GM19351 (cell line): ENCODE data around the gene POU6F2.
"Not testable (repeated sequence)": the region's sequence is repeated elsewhere in the genome, so short reads cannot be mapped to it uniquely, and the experiment has no call there.

Source experiments
- ATAC-seq: cut with Tn5 transposase; IDR thresholded peaks from one replicate; pipeline ENCODE4 v1.9.1; 2021; ENCODE audit warnings: mild to moderate bottlenecking, moderate library complexity; ENCODE audit not compliant: unreplicated experiment

The POU6F2 gene

DNA sequence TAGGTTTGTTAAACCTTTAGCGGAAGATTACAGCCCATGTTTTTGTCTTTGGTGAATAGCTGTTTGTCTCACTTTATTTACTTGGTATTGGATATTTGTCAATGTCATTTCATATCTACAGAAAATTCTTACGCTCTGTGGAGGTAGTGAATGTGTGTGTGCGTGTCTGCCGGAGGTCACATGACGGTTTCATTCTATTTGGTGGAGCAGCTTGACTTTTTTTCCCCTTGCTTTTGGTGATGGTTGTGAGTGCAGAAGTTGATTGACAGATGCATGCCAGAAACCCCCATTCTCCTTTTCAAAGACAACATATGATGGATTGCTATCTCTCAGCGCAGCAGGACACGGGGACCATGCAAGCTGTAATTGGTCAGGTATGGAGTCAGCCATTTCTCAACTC lies at the start of gene POU6F2:
POU6F2 (plus strand) TSS at position 225 of the 400 bp plus-strand sequence; CDS start at position 270, 45 bp downstream.
- no peak for ATAC-seq

GRCh38 chr7:38928506-38928905 lies 49.2 kb upstream of the POU6F2 start:
- no peak for ATAC-seq

GRCh38 chr7:38929460-38930171 lies 48.1 kb upstream of the POU6F2 start:
- no peak for ATAC-seq

DNA sequence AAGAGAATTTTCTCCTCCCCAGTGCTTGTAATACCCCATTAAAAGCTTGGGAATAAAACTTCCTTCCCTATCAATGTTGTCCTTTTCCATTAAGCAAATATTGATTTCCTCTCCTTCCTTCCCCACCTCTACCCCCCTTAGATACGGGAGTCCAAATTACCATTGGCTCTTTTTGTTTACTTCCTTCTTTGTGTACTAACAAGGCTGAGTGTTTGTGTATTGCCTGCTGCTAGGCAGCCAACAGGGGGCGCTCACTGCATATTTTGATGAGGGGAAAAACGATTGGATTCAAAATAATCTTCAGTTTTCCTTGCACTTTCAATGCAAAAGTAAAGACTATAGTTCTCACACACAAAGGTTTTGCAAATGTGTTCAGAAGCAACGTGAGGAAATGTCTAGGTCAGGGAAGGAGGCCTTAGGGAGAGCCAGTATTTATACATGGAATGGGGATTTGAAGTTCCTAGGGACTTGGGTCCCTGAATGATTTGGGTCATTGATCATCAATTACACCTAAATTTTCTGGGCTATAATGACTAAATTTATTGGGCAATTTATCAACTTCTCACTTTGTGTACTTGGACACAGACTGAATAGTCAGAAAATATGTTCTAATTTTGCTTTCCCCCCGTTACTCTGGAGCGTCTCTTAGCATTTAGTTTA lies 45.1 kb upstream of the POU6F2 start:
- peak; percentile 89 for ATAC-seq

GRCh38 chr7:38934051-38934450 lies 43.7 kb upstream of the POU6F2 start:
- ATAC-seq = no peak

DNA sequence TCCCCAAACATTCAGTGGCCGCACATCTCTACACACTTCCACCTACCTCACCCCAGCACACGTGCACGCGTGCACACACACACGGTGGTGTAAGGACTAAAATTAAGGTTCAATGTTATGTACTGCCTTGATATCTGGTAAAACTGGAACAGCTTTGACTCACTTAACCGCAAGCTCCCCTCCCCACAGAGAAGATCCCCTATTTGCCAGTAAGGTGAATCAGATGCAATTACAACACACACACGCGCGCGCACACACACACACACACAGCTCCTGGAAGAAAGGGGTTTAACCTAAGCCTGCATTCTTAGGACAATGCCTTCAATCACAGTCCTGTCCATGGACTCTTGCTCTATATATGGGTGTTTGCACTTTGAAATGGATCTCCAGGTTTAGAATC lies 43.2 kb upstream of the POU6F2 start:
- ATAC-seq = no peak

- ATAC-seq = no peak
Observed at GRCh38 chr7:38936641-38937040, 41.1 kb upstream of the POU6F2 start.

GRCh38 chr7:38938001-38938485 lies 39.7 kb upstream of the POU6F2 start:
- no peak for ATAC-seq

DNA sequence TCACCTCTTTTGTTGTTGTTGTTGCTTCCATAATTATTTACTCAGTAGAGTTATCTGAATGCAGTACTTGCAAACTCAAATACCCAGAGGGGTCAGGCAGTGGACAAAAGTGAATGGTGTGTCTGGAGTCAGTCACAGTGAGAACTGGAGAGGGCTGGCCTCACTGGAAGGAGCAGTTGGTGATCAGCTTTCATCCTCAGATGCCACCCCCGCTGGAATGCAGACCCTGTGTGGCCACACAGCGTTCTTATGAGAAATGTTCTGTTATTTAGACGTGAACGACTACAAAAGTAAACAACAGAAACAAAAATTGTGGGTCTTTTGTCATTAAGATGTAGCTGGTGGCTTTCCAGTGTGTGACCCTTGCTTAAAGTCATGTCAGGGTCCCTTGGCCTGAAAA lies 39.1 kb upstream of the POU6F2 start:
- ATAC-seq = no peak

- no peak for ATAC-seq
Observed at GRCh38 chr7:38940774-38941173, 36.9 kb upstream of the POU6F2 start.

DNA sequence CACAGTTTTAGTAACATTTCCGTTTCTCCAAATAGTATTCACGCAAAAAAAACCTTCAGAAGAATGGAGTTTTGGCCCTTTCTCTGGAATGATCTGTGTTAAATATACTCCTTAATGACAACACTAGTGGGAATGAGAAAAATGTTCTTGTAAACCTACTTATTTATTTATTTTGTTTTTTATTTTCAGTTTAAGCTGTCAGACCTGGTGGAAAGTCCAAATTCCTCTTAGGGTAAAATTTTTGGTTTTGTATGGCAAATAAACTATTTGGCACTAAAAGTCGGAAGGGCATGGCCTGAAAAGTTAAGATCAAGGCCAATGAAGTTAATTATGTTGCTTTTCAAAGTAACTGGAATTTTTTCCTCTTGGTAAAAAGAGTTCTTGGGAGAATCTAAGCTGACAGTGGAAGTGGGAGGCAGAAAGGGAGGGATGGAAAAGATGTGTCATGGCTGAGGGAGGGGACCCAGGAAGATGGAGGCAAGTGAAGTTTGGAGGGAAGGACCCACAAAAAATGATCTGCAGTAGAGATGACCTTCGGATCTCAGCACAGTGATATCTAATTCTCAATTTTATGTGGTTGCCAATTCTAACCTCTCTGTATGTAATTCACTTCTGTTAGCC lies 35.2 kb upstream of the POU6F2 start:
- ATAC-seq = no peak

- ATAC-seq = not testable (repeated sequence)
Observed at GRCh38 chr7:38947541-38947940, 30.2 kb upstream of the POU6F2 start.

- no peak for ATAC-seq
Observed at GRCh38 chr7:38950309-38950708, 27.4 kb upstream of the POU6F2 start.

DNA sequence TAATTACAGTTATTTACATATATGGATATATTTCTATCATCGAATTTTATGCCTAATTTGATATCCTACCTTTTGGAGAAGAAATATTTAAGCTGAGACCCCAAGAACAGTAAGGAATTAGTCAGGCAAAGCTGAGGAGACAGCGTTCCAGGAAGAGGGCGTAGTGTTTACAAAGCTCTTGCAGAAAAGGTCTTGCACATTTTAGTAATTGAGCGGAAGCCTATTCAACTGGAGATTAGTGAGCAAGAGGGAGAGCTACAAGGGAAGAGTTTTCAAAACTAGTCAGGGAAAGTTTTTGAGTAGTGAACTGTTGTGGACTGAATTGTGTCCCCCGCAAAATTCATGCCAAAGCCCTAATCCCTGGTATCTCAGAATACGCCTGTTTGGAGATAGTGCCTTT lies 26.5 kb upstream of the POU6F2 start:
- ATAC-seq = no peak

DNA sequence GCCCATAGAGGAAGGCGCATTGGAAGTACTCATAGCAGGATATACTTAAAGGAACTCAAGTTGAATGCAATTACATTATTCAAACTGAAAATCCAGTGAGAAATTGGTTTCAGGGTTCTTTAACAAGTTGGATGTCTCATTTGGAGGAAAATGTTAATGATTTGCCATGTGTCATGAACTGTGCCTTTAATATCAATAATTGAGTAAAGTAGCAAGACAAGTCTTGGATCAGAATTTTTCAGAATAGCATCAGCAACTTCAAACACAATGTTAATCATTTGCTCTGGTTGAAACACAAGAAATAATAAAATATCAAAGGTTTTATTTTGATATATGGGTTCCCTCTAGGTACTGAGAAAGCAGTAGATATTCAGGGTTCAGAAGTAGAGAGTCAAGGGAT lies 24.5 kb upstream of the POU6F2 start:
- ATAC-seq = no peak

DNA sequence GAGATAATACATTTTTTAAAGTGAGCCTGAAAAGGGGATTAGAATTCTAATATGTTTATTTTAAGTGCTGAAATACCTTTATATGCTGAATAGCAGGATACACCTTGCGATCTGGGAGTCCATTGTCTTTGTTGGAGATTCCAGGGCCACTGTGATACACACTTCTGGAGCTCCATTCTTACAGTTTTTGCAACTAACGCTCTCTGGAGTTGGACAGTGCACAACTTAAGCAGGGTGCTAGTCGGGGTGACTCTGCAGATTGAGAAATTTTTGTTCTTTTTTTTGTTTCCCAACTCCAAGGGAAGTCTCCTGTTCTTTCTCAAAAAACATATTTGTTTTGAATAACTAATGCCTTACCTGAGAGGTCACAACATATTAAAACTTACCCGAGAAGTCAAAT lies 23.7 kb upstream of the POU6F2 start:
- ATAC-seq = no peak

DNA sequence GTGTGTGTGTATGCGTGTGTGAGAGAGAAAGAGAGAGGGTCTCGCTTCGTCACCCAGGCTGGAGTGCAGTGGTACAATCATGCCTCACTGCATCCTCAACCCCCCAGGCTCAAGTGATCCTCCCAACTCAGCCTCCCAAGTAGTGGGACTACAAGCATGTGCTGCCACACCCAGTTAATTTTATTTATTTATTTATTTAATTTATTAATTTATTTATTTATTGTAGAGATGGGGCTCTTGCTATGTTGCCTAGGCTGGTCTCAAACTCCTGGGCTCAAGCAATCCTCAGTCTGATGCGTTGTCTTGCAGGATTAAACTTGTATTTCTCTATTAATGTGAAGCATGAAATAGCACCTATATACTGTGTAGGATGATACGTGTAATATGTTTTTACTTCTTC lies 21.8 kb upstream of the POU6F2 start:
- no peak for ATAC-seq

DNA sequence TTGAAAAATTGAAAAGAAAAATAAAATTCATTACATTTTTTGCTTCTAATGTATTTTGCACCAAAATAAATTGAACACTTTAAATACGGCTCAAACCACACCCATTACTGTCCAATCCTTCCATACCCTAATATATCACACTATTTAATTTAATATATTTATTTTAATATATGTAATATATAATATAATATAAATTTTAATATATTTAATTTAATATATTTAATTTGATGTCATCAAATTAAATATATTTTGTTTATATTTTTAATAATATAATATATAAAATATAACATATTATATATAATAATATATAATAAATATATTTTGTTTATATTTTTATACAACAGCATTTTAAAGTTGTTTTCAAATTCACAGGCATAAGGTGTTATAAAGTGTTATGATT lies 15.7 kb upstream of the POU6F2 start:
- ATAC-seq = no peak

DNA sequence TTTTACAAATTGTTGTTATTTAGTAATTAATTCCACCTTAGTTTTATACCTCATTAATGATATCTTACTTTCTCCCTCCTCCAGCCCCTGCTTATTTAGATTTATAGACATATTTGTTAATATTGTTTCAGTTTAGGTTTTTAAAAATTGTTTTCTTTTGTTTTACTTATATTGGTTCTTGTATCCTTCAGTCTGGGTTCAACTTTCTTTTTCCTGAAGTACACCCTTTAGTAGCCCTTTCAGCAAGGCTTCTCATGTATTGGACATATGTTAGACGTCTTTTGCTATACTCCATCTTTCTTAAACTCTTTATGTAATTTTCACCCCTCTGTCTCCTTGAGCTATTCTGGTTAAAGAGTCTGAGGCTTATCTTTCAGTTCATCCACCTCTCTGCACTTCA lies 12.8 kb upstream of the POU6F2 start:
- ATAC-seq = no peak

GRCh38 chr7:38973760-38974159 lies 3.9 kb upstream of the POU6F2 start:
- ATAC-seq = no peak

GRCh38 chr7:38975944-38976392 lies 1.7 kb upstream of the POU6F2 start:
- ATAC-seq = no peak

GRCh38 chr7:38978491-38978890 lies 782 bp downstream of the POU6F2 start:
- ATAC-seq = no peak
